ENCODE data around the gene SLC22A16.
"Not testable (repeated sequence)": the region's sequence is repeated elsewhere in the genome, so short reads cannot be mapped to it uniquely, and the experiment has no call there.

Gene SLC22A16, protein sequence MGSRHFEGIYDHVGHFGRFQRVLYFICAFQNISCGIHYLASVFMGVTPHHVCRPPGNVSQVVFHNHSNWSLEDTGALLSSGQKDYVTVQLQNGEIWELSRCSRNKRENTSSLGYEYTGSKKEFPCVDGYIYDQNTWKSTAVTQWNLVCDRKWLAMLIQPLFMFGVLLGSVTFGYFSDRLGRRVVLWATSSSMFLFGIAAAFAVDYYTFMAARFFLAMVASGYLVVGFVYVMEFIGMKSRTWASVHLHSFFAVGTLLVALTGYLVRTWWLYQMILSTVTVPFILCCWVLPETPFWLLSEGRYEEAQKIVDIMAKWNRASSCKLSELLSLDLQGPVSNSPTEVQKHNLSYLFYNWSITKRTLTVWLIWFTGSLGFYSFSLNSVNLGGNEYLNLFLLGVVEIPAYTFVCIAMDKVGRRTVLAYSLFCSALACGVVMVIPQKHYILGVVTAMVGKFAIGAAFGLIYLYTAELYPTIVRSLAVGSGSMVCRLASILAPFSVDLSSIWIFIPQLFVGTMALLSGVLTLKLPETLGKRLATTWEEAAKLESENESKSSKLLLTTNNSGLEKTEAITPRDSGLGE

DNA sequence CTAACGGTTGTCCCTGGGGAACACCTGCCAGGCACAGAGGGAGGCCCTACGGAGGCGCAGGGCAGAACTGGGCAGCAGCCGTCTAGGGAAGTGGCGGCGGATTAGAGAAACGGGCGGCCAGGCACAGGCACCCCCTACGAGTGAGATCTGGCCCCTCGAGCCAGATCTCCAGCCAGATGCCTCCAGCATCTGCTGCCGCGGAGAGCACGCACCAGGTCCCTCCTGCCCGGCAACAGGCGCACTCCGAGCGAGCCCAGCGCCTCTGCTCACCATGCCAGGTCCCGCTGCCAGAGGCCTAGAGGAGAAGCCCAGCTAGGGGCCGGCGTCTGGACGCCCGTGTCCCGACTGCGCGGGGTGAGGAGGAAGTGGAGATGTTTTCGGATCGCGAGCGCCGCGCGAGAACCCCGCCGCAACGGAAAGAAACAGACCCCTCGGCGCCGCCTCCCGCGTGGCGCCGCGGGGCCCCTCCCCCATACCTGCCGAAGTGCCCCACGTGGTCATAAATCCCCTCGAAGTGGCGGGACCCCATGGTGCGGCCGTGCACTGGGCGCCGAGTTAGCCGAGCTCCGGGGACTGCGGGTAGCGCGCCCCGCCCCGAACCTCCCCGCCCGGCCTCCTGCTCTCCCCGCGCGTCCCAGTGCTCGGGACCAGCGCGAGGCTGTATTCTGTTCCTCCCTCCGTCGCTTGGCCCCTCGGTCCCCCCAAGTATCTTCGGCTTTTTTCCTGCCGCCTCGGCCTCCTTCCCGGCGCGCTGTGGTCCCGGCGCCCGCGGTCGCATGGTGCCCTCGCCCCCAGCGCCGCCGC, at the start of gene SLC22A16:
SLC22A16 (minus strand) TSS at position 568 of the 804 bp plus-strand sequence; CDS start at position 529, 39 bp downstream.
- DNase-seq (ENCODE audit: low read depth): no peak

DNA sequence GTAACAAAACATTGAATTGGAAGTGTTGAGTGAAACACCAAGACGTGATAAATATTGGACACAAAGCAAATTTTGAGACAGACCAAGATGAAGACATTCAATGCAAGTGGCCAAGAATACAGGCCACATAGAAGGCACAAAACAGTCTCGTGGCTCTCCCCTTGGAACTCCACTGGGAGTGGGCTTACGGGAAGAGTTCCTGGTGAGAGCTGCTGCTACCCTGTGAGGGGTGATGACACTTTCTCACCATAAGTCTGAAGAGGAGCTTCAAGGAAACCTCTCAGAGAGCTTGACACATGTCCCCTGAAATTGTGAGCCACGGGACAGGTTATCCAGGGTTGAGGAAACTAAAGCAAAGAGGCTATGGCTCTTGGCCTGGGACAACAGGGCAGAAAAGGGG, 48.6 kb upstream of the SLC22A16 start:
- DNase-seq (ENCODE audit: low read depth): no peak

DNA sequence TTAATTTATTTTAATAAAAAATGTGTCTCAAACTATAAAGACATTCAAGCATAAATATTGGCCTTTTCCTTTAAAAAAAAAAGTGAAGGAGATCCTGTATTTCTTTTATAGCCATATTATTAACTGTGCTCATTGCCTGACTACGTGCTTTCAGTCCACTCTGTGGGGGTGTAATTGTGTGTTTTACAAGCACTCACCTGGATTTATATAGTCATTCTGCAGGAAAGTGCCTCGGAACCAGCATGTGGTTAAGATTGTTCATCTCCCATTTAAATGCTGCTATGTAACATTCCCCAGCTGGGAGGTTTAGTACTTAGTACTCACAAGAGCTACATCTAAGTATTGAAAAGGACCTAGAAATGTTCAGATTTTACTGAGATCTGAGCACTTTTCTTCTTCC, 47.9 kb upstream of the SLC22A16 start:
- no peak for DNase-seq (ENCODE audit: low read depth)

DNA sequence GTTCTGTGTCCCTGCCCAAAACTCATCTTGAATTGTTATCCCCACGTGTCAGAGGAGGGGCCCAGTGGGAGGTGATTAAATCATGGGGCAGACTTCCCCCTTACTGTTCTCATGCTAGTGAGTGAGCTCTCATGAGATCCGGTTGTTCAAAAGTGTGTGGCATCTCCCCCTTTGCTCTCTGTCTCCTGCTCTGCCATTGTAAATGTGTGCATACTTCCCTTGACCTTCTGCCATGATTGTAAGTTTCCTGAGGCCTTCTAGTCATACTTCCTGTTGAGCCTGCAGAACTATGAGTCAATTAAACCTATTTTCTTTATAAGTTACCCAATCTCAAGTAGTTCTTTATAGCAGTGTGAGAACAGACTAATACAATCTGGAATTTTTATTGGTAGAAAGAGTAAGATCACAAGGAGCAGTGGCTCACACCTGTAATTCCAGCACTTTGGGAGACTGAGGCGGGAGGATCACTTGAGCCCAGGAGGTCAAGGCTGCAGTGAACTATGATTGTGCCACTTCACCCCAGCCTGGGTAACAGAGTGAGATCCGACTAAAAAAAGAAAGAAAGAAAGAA, 47.1 kb upstream of the SLC22A16 start:
- no peak for DNase-seq (ENCODE audit: low read depth)

DNA sequence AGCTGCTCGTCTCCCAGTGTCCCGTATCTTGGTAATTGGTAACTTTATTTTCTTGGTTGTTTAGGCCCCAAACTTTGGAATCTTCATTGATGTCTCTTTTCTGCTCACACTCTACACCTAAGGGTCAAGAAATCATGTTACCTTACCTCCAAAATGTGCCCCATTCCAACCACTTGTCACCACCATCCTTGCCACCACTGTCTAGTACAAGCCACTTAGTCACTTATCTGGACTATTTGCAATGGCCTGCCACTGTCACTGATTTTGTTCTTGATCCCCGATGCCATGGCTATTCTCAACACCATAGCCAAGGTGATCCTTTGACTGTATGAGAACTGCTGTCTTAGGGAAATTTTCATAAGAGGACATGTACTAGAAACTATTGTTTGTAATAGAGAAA, 46.0 kb upstream of the SLC22A16 start:
- no peak for DNase-seq (ENCODE audit: low read depth)

DNA sequence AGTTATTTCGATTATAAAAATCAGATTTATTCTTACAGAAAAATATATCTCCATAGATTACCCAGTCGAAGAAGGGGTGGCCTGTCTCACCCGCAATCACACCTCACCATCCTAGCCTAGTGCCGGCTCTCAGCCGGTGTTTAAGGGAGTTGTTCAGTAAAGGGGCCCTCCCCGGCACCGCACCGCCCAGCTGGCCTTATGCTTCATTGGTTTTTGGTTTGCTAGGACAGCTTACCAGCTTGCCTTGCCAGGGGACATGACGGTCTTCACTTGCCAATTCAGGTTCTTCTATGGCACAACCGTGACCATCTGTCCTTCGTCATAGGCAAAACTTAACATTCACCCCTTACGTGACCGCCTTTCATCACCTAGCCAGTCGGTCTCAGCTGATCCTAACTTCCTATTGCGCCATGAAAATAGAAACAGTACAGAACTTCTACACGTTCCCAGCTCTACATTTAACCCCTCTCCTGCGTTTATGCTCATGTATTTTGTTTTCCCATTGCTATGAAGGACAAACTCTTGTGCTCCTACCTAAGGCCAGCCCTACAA, 44.7 kb upstream of the SLC22A16 start:
- DNase-seq (ENCODE audit: low read depth): no peak

DNA sequence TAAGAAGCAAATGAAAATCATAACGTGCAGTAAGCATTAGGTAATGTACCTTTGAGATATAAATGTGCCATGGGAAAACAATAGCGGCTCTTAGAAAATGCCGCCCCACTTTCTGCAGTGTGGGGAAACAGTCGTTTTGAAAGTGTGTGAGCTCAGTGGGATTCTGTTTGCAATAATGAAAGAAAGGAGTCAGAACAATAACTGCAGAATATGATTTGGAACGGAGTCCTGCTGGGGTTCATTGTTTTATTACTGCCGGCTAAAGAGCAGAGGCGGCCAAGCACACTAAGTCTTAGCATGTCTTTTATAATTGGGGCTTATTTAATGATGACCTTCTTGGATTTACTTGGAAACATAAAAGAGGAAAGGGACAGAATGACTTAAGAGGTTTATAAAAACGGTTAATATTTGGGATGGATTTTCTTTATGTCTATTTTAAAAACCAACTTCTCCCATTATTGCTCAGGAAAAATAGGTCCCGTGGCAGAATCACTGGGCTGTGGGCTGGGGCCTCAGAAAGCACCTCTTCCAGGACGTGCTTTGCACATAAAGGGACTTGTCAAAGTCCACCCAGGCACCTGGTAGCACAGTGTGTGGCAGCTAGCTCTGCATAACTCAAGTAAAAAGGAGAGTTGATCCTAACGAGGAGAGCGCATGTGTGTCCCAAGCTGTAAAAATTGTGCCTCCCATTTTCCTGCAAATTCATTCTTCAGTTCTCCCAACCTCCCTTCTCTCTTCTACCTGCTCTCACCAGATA, 44.0 kb upstream of the SLC22A16 start:
- no peak for DNase-seq (ENCODE audit: low read depth)

DNA sequence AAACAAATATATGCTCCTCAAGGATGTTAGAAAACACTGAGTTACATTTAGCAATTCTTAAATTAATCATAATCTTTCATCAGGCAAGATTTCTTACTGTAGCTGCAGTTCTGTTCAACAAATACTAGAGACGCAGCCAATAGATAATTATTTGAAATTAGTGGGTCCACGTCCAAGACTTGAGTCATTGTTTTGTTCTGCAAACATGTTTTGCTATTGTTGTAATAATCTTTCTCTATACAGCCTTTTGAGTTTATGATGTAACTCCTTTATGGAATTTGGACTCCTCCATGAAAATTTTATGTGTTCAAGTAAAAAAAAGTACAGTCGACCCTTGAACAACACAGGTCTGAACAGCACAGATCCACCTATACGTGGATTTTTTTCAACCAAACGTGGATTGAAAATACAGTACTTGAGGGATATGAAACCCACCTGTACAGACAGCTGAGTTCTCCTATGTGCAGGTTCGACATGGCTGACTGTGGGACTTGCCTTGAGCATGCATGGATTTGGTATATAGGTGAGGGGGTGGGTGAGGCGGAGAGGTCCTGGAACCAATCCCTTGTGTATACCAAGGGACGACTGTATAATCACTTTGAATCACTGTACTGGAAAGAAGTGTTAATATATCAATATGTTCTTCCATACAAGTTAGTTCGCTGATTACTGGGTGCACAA, 41.3 kb upstream of the SLC22A16 start:
- DNase-seq (ENCODE audit: low read depth): no peak

DNA sequence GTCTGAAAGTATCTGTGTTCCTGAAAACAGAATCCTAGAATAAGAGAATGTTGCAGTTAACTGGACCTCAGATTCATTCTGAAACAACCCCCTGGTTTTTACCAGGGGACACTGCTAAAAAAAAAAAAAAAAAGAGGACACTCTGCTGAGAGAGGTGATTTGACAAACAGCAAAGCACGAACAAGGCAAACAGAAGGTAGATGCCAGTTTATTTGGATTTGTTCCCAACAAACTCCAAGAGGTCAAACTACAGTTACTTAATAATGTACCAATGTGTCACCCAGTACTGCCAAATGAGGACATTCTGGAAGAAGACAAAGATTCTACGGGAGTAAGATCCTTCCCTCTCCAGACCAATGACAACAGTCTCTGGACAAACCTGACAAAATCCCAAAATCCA, 40.6 kb upstream of the SLC22A16 start:
- no peak for DNase-seq (ENCODE audit: low read depth)

DNA sequence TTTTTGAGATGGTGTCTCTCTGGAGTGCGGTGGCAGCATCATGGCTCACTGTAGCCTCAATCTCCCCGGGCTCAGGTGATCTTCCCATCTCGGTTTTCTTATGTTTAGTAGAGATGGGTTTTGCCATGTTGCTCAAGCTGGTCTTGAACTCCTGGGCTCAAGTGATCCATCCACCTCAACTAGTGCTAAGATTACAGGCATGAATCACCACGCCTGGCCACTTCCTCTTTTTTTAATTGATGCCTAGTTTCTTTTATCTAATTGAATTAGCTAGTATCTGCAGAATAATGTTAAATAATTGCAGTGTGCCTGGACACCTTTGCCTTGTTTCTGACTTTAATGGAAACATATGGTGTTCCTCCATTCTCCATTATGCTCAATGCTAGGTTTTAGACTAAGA, 38.4 kb upstream of the SLC22A16 start:
- no peak for DNase-seq (ENCODE audit: low read depth)

DNA sequence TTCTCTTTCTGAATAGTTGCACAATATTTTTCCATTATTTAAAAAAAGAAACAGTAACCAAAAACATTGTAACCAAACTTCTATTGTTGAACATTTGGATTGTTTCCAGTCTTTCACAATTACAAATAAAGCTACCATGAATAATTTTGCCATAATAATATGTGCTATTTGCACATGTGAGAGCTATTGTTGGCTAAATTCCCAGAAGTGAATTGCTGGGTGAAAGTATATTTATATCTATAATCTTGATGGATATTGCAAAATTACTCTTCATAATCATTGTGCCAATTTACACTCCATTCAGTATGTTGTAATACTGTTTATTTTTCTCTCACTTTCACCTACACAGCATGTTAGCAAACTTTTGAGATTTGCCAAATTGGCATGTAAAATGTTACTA, 36.6 kb upstream of the SLC22A16 start:
- DNase-seq (ENCODE audit: low read depth): no peak

DNA sequence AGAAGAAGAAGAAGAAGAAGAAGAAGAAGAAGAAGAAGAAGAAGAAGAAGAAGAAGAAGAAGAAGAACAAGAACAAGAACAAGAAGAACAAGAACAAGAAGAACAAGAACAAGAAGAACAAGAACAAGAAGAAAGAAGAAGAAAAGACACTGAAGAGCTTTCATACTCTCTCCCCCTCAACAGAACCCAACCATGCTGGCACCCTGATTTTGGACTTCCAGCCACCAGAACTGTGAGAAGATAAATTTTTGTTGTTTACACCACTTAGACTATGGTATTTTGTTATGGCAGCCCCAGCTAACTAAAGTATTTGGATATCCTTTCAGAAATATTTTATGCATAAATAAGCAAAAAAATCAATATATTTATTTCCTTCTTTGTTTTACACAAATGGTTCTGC, 36.1 kb upstream of the SLC22A16 start:
- not testable (repeated sequence) for DNase-seq (ENCODE audit: low read depth)

DNA sequence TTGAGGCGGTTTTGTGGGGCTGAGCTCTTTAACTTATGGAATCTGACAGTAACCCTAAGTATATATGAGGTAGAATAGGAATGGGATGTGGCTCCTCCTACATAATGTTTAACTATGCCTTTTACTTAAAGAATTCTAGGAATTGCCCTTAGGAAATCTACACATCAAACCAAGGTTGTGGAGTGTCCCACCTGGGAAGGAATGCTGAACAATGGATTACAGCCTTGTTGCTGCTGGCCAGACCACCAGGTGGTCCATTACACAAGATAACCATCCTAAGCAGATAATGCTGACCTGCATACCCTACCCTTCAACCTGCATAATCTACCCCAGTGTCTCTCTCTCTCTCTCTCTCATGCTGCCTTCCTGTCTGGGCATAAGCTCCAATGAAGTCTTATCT, 35.0 kb upstream of the SLC22A16 start:
- no peak for DNase-seq (ENCODE audit: low read depth)

DNA sequence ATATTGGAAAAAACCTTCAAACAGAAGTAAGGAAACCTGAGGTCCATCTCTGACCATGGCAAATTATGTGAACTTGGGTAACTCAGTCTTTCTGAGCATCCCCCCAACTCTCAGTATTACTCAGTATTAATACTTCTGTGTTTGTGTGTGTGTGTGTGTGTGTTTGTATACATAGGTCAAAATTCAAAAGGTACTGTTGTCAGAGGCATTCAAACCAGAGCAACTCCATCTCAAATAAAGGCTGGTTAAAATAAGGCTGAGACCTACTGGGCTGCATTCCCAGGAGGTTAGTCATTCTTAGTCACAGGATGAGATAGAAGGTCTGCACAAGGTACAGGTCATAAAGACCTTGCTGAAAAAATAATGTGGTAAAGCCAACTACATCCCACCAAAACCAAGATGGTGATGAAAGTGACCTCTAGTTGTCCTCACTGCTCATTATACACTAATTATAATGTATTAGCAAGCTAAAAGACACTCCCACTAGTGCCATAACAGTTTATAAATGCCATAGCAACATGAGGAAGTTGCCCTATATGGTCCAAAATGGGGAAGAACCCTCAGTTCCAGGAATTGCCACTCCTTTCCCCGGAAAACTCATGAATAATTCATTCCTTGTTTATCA, 33.3 kb upstream of the SLC22A16 start:
- DNase-seq (ENCODE audit: low read depth): no peak

DNA sequence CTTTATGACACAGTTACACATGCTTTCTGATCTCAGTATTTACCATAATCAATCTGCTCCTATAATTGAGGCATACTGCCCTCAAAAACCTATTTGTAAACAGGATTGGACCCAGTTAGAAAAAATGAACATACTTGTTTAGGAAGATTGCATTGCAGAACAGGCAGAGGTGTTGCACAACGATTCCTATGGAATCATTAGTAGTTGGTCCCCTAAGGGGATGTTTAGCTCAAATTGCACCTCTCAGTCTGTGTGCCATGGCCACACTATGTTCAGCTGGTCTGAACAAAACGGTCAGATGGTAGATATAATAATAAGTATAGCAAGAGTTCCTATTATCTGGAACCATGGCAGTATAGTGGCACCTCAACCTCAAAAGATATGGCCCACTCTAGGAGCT, 28.5 kb upstream of the SLC22A16 start:
- not testable (repeated sequence) for DNase-seq (ENCODE audit: low read depth)

DNA sequence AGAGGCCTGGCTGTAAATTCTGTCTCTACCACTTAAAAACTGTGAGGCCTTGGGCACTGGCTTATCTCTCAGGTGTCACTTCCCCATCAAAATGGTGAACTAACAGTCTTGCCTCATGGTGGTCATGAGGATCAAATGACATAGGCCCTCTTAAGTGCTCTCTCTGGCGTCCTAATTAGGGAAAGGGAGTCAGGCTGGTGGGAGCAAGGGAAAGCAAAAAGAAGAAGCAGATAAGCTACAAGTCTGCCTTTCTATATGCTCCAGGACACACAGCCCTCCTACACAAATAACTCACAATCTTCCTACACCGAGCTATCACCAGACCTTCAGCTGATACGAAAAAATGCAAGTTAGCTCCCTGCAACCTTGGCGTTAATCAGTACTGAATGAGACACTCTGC, 19.5 kb upstream of the SLC22A16 start:
- DNase-seq (ENCODE audit: low read depth): no peak

DNA sequence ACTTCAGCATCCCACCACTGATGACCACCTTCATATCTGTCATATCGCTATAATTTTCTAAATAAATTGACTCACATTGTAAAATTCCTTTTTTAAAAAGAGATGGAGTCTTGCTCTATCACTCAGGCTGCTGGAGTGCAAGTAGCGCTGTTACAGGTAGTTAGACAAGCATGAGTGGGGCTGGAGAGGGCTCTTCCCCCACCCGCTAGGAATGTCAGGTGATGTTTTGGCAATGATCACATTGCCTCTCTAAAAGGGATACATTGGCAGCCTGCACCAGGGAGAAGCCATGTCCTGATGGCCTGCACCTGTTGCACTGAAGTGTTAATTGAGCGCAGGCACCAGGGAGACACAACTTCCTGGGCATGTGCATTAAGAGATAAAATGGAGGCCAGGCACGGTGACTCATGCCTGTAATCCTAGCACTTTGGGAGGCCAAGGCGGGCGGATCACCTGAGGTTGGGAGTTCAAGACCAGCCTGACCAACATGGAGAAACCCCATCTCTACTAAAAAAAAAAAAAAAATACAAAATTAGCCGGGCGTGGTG, 16.9 kb upstream of the SLC22A16 start:
- no peak for DNase-seq (ENCODE audit: low read depth)

DNA sequence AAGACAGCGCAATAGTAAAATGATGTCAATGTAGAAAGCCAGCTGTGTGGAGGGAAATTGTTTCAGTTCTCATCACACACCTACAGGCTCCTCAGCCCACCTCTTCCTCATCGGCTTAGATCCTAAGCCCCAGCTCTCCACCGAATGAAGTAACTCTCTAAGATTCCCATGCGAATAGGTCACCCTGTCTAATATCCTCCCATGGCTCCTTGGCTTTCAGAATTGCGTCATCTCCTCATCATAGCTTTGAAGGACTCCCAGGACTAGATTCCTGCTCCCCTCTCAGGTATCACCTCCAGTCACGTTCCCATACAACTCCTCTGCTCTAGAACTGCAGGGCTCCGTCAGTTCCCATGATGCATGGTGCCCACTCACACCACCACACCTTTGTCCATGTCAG, 16.2 kb upstream of the SLC22A16 start:
- no peak for DNase-seq (ENCODE audit: low read depth)

DNA sequence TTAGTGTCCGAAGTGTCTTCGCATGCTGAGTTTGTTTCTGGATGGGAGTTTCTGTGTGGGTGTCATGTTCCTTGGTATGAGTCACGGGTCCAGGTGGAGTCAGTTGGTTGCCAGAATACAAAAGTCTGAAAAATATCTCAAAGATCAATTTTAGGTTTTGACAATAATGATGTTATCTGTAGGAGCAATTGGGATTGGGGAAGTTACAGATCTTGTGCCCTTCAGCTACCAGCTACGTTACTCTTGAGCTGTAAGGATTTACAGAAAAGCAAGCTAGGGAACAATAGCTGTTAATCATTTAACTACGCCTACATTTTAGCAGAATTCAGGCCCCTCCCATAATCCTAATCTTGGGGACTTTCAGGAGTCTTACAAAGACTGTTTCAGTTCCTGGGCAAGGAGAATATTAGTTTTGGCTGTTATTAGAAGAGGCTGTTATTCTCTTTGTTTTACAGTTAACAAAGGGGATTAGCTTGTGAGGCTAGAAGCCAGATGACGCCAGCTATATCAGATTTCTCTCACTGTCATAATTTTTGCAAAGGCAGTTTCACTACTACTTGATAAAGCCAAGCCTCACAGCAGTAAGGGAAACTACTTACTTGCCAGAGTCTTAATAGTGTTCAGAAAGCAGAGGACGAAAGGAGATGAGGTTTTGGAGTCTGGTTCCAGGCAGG, 15.4 kb upstream of the SLC22A16 start:
- no peak for DNase-seq (ENCODE audit: low read depth)

DNA sequence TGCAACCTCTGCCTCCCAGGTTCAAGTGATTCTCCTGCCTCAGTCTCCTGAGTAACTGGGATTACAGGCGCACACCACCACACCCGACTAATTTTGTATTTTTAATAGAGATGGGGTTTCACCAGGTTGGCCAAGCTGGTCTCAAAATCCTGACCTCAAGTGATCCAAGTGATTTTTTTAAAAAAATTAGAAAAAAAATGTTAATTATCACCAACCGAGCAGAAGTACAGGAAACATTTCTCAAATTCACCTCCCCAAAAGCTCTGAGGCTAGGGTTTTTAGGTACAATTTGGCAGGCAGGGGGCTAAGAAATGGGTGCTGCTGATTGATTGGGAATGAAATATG, 14.9 kb upstream of the SLC22A16 start:
- DNase-seq (ENCODE audit: low read depth): no peak
